ENCODE results near the gene CYP2W1.

CYP2W1 gene

GRCh38 chr7:966291-967069 is 16.5 kb upstream of the CYP2W1 start:
- in situ Hi-C loops (cut with MboI; ENCODE audit: low sequenced_read_pairs), result no loop called here

GRCh38 chr7:967361-968082 is 15.5 kb upstream of the CYP2W1 start:
- in situ Hi-C loops (cut with MboI; ENCODE audit: low sequenced_read_pairs), result no loop called here

GRCh38 chr7:968205-969105 is 14.5 kb upstream of the CYP2W1 start:
- in situ Hi-C loops (cut with MboI; ENCODE audit: low sequenced_read_pairs), result no loop called here

- in situ Hi-C loops (cut with MboI; ENCODE audit: low sequenced_read_pairs), result no loop called here
These were observed 13.6 kb upstream of the CYP2W1 start for GRCh38 chr7:969403-969802.

- in situ Hi-C loops (cut with MboI; ENCODE audit: low sequenced_read_pairs), result no loop called here
These were observed 12.2 kb upstream of the CYP2W1 start for GRCh38 chr7:970744-971143.

GRCh38 chr7:972110-972509 is 10.9 kb upstream of the CYP2W1 start:
- in situ Hi-C loops (cut with MboI; ENCODE audit: low sequenced_read_pairs), result no loop called here

- in situ Hi-C loops (cut with MboI; ENCODE audit: low sequenced_read_pairs), result no loop called here
These were observed 10.2 kb upstream of the CYP2W1 start for GRCh38 chr7:972676-973309.

GRCh38 chr7:973312-973711 is 9.7 kb upstream of the CYP2W1 start:
- in situ Hi-C loops (cut with MboI; ENCODE audit: low sequenced_read_pairs), result no loop called here

GRCh38 chr7:974172-974571 is 8.8 kb upstream of the CYP2W1 start:
- in situ Hi-C loops (cut with MboI; ENCODE audit: low sequenced_read_pairs), result no loop called here

- in situ Hi-C loops (cut with MboI; ENCODE audit: low sequenced_read_pairs), result no loop called here
These were observed 7.9 kb upstream of the CYP2W1 start, which contains the start of gene COX19 for GRCh38 chr7:974820-975681. Gene COX19, minus strand, starts transcription at chr7:975549. Its CDS starts 40 bp downstream, at chr7:975509.

GRCh38 chr7:975702-976473 is 7.1 kb upstream of the CYP2W1 start:
- in situ Hi-C loops (cut with MboI; ENCODE audit: low sequenced_read_pairs), result no loop called here

- in situ Hi-C loops (cut with MboI; ENCODE audit: low sequenced_read_pairs), result no loop called here
These were observed 6.1 kb upstream of the CYP2W1 start for GRCh38 chr7:976901-977325.

GRCh38 chr7:977326-978048 is 5.5 kb upstream of the CYP2W1 start:
- in situ Hi-C loops (cut with MboI; ENCODE audit: low sequenced_read_pairs), result no loop called here

GRCh38 chr7:978049-978346 is 5.0 kb upstream of the CYP2W1 start:
- in situ Hi-C loops (cut with MboI; ENCODE audit: low sequenced_read_pairs), result no loop called here

GRCh38 chr7:978416-979091 is 4.4 kb upstream of the CYP2W1 start:
- in situ Hi-C loops (cut with MboI; ENCODE audit: low sequenced_read_pairs), result no loop called here

GRCh38 chr7:979151-979550 is 3.8 kb upstream of the CYP2W1 start:
- in situ Hi-C loops (cut with MboI; ENCODE audit: low sequenced_read_pairs), result no loop called here

GRCh38 chr7:979886-980571 is 3.0 kb upstream of the CYP2W1 start:
- in situ Hi-C loops (cut with MboI; ENCODE audit: low sequenced_read_pairs), result no loop called here
